Peyer's patch (tissue), 4 donors: ENCODE results near the gene SERPINA6. TPM values are rescaled to one million over a fixed set of nuclear protein-coding genes. Genes with fewer than 3 reads are reported as not detected.

Experiments used
- DNase-seq, 3 donors: peaks; one replicate each; pipeline ENCODE4 v3.0.0-alpha.2; 2017 to 2019
- H3K27ac ChIP-seq, 4 donors: fragments of 200-600 bp; sonication (generic); one replicate each; pipeline ENCODE4 v1.5.1; 2016 to 2019
- H3K27me3 ChIP-seq, 2 donors: fragments of 200-600 bp; sonication (generic); one replicate each; pipeline ENCODE4 v1.5.1; 2019
- H3K36me3 ChIP-seq, 3 donors: fragments of 200-600 bp; sonication (generic); one replicate each; pipeline ENCODE4 v1.5.1; 2016 to 2019
- H3K4me1 ChIP-seq, 4 donors: fragments of 200-600 bp; sonication (generic); one replicate each; pipeline ENCODE4 v1.5.1; 2016 to 2019
- H3K4me3 ChIP-seq, 4 donors: fragments of 200-600 bp; sonication (generic); 1 replicate in 3 of 4; 2 replicates in 1 of 4; pipeline ENCODE4 v1.5.1; 2016 to 2019; ENCODE audit warnings: mild to moderate bottlenecking in 1 of 4
- H3K9me3 ChIP-seq, 4 donors: fragments of 200-600 bp; sonication (generic); one replicate each; pipeline ENCODE4 v1.5.1; 2016 to 2019; ENCODE audit warnings: mild to moderate bottlenecking in 1 of 4
- POLR2A ChIP-seq, 2 donors: fragments of 450-650 bp; IDR thresholded peaks; one replicate each; pipeline ENCODE4 v1.5.1; 2017; ENCODE audit warnings: antibody characterized with exemption in 2 of 2, mild to moderate bottlenecking in 2 of 2, moderate library complexity in 2 of 2
- total RNA-seq, 4 donors: library from RNA; depleted of rRNA; stranded (reverse); fragments of >200 nt; gene quantifications; one replicate each; pipeline ENCODE4 v1.1.0, GENCODE V29; 2016
- TF ChIP-seq, protein P1 (sequence below), 6 experiments: fragments of 450-650 bp in 4 of 6; fragments of 200-600 bp in 2 of 6; sonication (generic) in 1 of 6; IDR thresholded peaks; one replicate each; pipeline ENCODE4 v1.5.1; 2017 to 2019; ENCODE audit warnings: antibody characterized with exemption in 6 of 6, mild to moderate bottlenecking in 3 of 6, moderate library complexity in 1 of 6

The SERPINA6 gene
- total RNA-seq, 4 donors from 2014 or later, result not detected

DNA sequence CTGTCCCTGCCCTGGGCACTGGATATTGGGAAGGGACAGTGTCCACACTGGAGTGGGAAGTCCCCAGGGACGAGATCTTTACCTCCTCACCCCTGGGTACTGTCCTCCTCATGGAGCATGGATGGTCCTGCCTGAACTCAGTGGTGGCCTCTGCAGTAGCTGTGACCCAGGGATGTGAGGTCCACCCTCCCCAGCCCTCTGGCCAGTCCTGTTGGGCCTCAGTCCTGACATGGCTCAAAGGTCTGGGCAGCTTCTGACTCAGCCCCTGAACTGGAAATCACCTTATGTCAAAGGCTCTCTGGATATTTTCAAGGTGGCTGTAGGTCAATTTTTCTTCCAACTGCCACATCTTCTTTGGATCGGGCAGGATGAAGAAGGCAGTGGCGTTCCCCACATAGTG, 40.9 kb upstream of the SERPINA6 start:
- Histone ChIP-seq H3K36me3 (no peaks in the 10 kb centered on the region), H3K9me3 (no peaks in the 10 kb centered on the region), H3K27ac (no peak overlapping the region), H3K4me3 (no peak overlapping the region), H3K27me3 (no peaks in the 10 kb centered on the region), H3K4me1 (no peaks in the 10 kb centered on the region)
- TF ChIP-seq POLR2A (IDR thresholded peaks at IDR 0.05), result no peak
- TF ChIP-seq, protein P1, sequence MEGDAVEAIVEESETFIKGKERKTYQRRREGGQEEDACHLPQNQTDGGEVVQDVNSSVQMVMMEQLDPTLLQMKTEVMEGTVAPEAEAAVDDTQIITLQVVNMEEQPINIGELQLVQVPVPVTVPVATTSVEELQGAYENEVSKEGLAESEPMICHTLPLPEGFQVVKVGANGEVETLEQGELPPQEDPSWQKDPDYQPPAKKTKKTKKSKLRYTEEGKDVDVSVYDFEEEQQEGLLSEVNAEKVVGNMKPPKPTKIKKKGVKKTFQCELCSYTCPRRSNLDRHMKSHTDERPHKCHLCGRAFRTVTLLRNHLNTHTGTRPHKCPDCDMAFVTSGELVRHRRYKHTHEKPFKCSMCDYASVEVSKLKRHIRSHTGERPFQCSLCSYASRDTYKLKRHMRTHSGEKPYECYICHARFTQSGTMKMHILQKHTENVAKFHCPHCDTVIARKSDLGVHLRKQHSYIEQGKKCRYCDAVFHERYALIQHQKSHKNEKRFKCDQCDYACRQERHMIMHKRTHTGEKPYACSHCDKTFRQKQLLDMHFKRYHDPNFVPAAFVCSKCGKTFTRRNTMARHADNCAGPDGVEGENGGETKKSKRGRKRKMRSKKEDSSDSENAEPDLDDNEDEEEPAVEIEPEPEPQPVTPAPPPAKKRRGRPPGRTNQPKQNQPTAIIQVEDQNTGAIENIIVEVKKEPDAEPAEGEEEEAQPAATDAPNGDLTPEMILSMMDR (IDR thresholded peaks at IDR 0.05), result no peak
- peak in 1 of 3 donors; percentile 63 for DNase-seq

DNA sequence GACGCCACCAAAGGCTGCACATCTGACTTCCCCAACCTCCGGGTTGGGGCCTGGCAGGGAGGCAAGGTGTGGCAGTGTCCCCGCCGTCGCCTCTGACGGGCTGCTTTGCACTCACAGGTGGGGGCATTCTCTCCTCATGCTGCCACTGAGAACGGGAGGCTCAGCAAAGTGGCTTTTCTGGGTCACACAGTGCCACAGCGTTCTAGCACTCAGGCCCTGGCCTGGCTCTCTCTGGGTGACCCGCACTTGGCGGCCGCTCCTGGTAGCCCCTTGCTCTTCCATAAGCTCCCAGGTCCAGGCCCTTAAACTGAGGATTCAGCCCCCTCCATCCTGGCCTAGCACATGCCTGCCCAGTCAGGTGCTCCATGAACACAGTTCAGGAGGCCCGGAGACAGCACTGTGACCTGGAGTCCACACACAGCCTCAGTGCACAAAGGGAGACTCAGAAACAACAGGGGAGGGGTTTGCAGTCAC, 40.1 kb upstream of the SERPINA6 start:
- H3K9me3 ChIP-seq, result no peaks in the 10 kb centered on the region
- H3K27me3 ChIP-seq, result no peaks in the 10 kb centered on the region
- H3K4me1 ChIP-seq, result no peaks in the 10 kb centered on the region
- H3K36me3 ChIP-seq, result no peaks in the 10 kb centered on the region
- DNase-seq, result peak in 1 of 3 donors; percentile 42
- no peak for TF ChIP-seq POLR2A (IDR thresholded peaks at IDR 0.05)
- TF ChIP-seq, protein P1 (IDR thresholded peaks at IDR 0.05), result no peak
- no peak overlapping the region for H3K4me3 ChIP-seq
- H3K27ac ChIP-seq, result no peak overlapping the region

DNA sequence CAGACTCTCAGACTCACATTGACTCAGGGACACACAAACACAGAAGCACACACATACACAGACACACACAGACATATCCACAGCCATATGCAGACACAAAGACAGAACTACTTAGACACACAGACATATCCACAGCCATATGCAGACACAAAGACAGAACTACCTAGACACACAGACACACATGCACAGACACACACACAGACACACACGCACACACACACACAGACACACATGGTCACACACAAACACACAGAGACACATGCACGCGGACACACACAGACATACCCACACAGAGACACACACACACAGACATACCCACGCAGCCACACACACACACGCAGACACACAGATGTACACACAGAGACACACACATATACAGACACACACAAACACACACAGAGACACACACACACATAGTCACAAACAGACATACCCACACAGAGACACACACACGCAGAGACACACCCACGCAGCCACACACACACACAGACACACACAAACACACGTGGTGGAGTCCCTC, 39.5 kb upstream of the SERPINA6 start:
- no peak for TF ChIP-seq POLR2A (IDR thresholded peaks at IDR 0.05)
- TF ChIP-seq, protein P1 (IDR thresholded peaks at IDR 0.05), result no peak
- no peak overlapping the region for H3K27ac ChIP-seq
- H3K27me3 ChIP-seq, result no peaks in the 10 kb centered on the region
- no peak overlapping the region for H3K4me3 ChIP-seq
- no peak for DNase-seq
- H3K4me1 ChIP-seq, result no peaks in the 10 kb centered on the region
- no peaks in the 10 kb centered on the region for H3K36me3 ChIP-seq
- no peaks in the 10 kb centered on the region for H3K9me3 ChIP-seq

DNA sequence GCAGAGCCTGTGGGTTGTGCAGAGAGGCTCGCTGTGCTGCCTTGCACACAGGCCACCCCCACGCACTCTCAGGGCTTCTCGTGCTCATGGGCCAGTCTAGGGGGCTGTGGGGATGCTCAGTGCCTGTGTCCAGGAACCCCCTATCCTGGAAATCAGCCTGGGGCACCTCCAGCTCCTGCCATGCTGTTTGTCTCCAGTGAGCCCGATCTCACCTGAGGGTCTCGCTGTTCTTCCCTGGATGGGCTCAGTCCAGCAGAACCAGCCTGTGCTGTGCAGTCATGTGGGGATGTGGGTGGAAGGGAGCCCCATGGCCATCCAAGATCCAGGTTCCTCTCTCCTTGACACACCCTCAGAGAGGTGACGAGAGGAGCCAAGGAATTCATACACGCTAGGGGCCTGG, 38.5 kb upstream of the SERPINA6 start:
- no peaks in the 10 kb centered on the region for H3K4me1 ChIP-seq
- peak in 1 of 3 donors; percentile 15 for DNase-seq
- no peak overlapping the region for H3K4me3 ChIP-seq
- H3K27me3 ChIP-seq, result no peaks in the 10 kb centered on the region
- no peaks in the 10 kb centered on the region for H3K36me3 ChIP-seq
- no peak for TF ChIP-seq POLR2A (IDR thresholded peaks at IDR 0.05)
- TF ChIP-seq, protein P1 (IDR thresholded peaks at IDR 0.05), result no peak
- no peaks in the 10 kb centered on the region for H3K9me3 ChIP-seq
- no peak overlapping the region for H3K27ac ChIP-seq

DNA sequence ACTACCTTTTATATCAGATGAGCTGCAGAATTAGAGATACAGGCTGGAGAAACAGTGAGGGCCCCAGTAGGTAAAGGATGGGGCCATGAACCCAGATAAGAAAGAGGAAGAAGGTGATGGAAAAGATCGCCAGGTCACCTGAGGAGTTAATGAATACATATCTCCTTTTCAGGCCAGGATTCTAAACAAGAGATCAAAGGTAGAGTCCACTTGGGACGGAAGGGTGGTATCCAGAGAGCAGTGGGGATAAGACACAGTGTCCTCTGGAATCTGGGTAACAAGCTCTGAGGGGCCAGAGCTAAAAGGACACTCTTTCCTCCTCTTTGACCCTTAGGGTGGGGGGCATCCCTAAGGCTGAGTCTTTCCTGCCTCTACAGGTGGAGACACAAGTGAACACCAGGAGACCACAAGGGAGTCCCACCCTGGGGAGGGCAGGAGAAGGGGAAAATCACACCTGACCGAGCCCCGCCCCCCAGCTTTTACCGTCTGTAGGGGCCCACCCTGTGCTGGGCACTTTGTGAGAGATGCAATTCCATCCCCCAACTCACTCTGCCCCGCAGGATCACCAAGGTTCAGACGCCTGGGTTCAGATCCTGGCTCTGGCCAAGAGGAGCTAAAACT, 37.9 kb upstream of the SERPINA6 start:
- Histone ChIP-seq H3K27me3 (no peaks in the 10 kb centered on the region), H3K36me3 (no peaks in the 10 kb centered on the region), H3K9me3 (no peaks in the 10 kb centered on the region), H3K27ac (peak overlapping the region in 1 of 4 donors; percentile 59), H3K4me3 (no peak overlapping the region), H3K4me1 (no peaks in the 10 kb centered on the region)
- DNase-seq, result peak in 1 of 3 donors; percentile 45
- TF ChIP-seq POLR2A (IDR thresholded peaks at IDR 0.05), result no peak
- TF ChIP-seq, protein P1 (IDR thresholded peaks at IDR 0.05), result no peak
